ENCODE measurements around the gene RCN2.
"Not testable (repeated sequence)": the region's sequence is repeated elsewhere in the genome, so short reads cannot be mapped to it uniquely, and the experiment has no call there.

Gene RCN2, protein sequence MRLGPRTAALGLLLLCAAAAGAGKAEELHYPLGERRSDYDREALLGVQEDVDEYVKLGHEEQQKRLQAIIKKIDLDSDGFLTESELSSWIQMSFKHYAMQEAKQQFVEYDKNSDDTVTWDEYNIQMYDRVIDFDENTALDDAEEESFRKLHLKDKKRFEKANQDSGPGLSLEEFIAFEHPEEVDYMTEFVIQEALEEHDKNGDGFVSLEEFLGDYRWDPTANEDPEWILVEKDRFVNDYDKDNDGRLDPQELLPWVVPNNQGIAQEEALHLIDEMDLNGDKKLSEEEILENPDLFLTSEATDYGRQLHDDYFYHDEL

DNA sequence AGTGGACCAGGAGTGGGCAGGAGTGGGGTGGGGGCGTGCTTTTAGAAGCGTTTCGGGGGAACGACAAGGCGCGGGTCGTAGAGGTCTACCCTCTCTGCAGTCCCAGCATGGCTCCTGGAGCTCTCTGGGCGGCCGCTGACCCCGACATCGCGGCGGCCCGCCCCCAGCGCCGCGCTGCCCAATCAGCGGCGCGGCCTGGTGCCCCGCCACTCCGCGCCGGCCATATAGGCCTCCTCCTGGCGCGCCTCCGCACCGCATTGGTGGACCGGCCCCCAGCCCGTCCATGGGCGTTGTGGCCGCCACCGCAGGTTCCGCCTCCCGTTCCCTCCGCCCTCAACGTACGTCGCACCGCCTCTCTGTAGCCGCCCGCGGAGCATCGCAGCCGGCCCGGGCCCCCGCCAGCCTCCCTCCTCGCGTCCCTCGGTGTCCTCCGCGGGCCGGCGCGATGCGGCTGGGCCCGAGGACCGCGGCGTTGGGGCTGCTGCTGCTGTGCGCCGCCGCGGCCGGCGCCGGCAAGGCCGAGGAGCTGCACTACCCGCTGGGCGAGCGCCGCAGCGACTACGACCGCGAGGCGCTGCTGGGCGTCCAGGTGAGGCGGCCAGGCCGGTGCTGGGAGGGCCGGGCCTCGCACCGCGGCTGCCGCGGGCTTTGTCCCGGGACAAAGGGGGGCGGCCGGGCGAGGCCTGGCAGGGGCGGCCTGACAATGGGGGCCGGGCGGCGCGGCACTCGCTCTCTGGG, at the start of gene RCN2:
TSS of gene RCN2 (plus strand) at position 353 of the 738 bp plus-strand sequence. CDS start at position 446, 93 bp downstream.
- DNase-seq (ENCODE audit: low spot score), result peak; percentile 95

DNA sequence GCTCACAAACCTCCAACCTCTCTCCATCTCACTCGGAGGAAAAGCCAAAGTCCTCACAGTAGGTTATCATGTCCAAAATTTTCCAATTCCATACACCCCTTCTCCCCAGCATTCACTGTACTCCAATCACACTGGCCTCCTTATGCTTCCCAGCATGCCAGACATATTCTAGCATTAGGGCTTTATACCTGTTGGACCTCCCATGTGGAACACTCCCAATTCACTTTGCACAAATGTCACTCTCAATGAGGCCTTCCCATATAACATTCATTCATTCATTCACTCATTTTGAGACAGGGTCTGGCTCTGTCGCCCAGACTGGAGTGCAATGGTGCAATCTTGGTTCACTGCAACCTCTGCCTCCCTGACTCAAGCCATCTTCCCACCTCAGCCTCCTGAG, 46.3 kb upstream of the RCN2 start:
- no peak for DNase-seq (ENCODE audit: low spot score)

DNA sequence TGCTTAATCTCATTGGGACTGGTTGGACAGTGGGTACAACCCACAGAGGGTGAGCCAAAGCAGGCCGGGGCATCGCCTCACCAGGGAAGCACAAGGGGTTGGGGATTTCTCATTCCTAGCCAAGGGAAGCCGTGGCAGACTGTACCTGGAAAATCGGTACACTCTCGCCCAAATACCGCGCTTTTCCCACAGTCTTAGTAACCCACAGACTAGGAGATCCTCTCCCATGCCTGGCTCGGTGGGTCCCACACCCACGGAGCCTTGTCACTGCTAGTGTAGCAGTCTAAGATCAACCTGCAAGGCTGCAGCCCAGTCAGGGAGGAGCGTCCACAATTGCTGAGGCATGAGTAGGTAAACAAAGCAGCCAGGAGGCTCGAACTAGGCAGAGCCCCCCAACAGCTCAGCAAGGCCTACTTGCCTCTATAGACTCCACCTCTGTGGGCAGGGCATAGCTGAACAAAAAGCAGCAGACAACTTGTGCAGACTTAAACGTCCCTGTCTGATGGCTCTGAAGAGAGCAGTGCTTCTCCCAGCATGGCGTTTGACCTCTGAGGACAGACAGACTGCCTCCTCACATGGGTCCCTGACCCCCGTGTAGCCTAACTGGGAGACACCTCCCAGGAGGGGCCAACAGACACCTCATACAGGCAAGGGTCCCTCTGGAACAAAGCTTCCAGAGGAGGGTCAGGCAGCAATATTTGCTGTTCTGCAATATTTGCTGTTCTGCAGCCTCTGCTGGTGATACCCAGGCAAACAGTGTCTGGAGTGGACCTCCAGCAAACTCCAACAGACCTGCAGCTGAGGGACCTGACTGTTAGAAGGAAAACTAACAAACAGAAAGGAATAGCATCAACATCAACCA, 44.0 kb upstream of the RCN2 start:
- not testable (repeated sequence) for DNase-seq (ENCODE audit: low spot score)

DNA sequence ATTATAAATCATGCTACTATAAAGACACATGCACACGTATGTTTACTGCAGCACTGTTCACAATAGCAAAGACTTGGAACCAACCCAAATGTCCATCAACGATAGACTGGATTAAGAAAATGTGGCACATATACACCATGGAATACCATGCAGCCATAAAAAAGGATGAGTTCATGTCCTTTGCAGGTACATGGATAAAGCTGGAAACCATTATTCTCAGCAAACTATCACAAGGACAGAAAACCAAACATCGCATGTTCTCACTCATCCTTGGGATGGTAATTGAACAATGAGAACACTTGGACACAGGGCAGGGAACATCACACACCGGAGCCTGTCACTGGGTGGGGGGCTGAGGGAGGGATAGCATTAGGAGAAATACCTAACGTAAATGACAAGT, 38.7 kb upstream of the RCN2 start:
- DNase-seq (ENCODE audit: low spot score), result not testable (repeated sequence)

DNA sequence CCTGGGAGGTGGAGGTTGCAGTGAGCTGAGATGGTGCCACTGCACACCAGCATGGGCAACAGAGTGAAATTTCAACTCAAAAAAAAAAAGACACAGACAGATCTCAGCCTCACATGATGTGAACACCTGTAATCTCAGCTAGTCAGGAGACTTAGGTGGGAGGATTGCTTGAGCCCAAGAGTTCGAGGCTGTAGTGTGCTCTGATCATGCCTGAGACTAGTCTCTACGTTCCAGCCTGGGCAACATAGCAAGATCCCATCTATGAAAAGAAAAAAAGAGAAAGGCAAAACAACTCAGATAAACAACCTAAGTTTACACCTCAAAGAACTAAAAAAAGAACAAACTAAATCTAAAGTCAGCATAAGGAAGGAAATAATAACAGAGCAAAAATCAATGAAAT, 37.4 kb upstream of the RCN2 start:
- DNase-seq (ENCODE audit: low spot score), result no peak

DNA sequence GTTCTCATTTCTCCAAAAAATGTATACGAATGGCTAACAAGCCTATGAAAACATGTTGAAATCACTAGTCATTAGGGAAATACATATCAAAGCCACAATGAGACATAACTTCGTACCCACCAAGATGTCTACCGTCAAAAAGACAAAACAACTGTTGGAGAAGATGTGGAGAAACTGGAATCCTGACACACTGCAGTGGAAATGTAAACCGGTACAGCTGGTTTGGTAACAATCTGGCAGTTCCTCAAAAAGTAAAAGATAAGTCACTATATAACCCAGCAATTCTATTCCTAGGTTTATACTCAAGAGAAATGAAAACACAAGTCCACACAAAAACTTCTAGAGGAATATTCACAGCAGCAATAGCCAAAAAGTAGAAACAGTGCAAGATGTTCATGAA, 33.4 kb upstream of the RCN2 start:
- DNase-seq (ENCODE audit: low spot score), result no peak

DNA sequence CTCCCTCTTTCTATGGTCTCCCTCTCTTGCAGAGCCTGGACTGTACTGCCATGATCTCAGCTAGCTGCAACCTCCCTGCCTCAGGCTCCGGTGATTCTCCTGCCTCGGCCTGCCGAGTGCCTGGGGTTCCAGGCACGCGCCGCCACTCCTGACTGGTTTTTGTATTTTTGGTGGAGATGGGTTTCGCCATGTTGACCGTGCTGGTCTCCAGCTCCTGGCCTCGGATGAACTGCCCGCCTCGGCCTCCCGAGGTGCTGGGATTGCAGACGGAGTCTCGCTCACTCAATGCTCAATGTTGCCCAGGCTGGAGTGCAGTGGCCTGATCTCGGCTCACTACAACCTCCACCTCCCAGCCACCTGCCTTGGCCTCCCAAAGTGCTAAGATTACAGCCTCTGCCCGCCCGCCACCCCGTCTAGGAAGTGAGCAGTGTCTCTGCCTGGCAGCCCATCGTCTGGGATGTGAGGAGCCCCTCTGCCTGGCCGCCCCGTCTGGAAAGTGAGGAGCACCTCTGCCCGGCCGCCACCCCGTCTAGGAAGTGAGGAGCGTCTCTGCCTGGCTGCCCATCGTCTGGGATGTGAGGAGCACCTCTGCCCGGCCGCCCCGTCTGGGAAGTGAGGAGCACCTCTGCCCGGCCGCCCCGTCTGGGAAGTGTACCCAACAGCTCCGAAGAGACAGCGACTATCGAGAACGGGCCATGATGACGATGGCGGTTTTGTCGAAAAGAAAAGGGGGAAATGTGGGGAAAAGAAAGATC, 32.2 kb upstream of the RCN2 start:
- DNase-seq (ENCODE audit: low spot score), result not testable (repeated sequence)

DNA sequence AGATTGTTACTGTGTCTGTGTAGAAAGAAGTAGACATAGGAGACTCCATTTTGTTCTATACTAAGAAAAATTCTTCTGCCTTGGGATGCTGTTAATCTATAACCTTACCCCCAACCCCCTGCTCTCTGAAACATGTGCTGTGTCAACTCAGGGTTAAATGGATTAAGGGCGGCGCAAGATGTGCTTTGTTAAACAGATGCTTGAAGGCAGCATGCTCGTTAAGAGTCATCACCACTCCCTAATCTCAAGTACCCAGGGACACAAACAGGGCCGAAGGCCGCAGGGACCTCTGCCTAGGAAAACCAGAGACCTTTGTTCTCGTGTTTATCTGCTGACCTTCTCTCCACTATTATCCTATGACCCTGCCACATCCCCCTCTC, 31.6 kb upstream of the RCN2 start:
- DNase-seq (ENCODE audit: low spot score), result not testable (repeated sequence)

DNA sequence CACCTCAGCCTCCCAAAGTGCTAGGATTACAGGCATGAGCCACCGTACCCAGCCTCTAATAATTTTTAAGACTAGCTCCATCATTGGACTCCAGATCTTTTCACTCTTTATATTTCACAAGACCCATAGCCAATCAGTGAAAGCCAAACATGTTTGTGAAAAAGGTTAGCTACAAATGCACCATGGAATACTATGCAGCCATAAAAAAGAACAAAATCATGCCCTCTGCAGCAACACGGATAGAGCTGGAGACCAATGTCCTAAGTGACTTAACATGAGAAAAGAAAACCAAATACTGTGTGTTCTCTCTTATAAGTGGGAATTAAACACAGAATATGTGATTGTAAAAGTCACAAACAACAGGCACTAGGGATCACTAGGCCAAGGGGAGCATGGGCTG, 29.6 kb upstream of the RCN2 start:
- DNase-seq (ENCODE audit: low spot score), result no peak

DNA sequence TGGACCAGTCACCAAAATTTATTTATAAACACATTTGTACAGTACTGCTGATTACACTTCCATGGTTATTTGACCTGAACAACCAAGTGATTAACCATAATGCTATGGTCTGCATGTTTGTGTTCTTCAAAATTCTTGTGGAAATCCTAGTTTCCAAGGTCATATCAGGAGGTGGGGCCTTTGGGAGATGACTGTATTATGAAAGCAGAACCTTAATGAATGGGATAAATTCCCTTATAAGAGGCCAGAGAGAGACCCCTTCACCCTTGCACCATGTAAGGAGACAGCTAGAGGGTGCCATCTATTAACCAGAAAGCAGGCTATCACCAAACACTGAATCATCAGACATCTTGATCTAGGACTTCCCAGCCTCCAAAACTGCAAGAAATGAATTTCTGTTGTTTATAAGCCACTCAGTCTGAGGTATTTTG, 28.3 kb upstream of the RCN2 start:
- DNase-seq (ENCODE audit: low spot score), result peak; percentile 23

DNA sequence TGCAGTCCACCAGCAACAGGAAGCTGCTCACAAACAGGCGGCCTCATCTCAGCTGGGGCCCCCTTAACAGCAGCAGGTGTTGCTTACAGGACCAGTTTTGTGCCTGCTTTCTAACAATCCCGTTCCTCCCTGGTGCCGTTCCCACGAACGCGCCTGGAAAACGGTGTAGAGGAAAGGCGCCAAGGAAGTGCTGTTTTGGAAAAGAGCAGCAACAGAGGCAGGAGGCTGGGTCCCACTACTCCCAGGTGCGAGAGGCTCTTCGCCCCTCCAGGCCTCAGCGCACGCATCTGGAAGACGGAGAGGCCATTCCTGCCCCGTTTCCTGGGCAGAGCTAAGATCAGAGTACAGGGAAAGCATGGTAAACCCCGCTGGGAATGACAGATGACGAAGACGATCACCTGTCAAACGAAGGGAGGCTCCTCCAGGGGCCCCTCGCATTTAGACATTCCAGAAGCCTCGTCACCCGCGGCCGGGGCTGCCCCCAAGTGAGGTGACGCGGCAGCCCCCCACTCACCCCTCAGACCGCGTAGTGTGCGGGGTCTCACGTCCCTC, 27.0 kb upstream of the RCN2 start:
- DNase-seq (ENCODE audit: low spot score), result peak; percentile 37

DNA sequence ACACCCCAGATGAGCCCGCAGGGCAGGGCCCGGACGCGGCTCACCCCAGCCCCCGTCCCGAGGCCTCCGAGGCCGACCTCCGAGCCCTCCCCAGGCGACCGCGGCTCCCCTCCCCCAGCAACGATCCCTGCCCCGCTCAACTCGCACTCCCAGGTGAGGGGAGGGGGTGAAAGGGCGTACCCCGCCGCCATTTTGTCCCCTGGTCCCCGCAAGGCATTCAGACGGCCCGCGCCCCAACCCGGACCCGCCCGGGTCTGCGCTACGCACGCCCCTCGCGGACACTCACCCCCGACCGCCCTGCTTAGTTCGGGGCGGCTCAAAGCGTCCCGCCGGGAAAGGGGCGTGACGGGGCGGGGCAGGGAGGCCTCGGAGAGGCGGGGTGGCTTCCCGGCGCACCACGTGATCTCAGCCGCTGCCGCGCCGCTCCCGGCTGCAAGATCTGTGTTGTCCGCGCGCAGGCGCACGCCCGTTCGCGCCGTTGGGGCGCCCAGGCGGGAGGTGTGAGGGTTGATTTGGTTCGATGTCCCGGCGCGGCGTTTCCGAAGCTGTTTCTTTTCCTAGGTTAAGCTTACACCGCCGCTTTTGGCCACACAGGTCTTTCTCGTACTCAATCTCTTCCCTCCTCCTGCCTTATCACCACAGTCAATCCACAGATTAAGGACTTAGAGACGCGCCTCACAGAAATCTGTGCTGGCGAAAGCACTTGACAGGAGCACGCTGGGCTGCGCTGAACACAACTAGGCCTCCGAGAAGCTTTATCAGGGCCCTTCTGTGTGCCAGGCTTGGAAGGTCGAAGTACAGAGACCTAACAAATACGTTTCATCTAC, 26.3 kb upstream of the RCN2 start, which contains the start of gene SCAPER:
TSS of gene SCAPER (minus strand) at position 328 of the 827 bp plus-strand sequence. CDS start 21,523 bp downstream, outside the sequence.
- DNase-seq (ENCODE audit: low spot score), result peak; percentile 93

DNA sequence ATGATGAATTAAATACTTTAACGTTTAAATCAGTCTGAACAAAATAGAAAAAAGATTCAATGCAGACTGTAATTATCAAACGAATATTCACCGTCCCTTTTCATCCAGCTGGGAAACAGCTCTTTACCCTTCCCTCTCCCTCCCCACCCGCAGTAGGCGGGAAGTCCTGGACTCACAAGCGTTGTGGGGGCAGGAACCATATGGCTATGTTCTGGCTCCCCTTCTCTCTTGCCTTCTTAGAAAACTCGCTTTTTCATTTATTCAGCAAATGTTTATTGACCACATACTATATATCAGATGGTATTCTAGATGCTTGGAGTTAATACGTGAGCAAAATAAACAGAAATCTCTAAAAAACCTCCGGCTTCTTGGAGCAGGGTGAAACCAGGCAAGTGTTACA, 25.7 kb upstream of the RCN2 start:
- no peak for DNase-seq (ENCODE audit: low spot score)

DNA sequence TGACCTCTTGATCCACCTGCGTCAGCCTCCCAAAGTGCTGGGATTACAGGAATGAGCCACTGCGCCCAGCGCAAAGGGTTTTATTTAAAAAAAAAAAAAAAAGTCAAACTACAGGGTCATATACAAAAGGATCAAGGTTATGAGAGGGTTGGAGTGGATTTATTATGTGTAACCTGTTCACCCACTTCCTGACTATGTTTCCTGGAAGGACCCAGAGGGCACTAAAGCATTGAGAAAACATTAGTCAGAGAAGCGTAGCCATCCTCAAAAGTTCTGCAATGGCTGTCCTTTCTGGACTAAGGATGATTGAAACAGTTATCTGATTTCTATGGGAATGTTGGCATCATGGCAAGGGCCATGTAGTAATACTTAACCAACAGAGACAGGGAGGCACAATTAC, 19.1 kb upstream of the RCN2 start:
- DNase-seq (ENCODE audit: low spot score), result no peak

DNA sequence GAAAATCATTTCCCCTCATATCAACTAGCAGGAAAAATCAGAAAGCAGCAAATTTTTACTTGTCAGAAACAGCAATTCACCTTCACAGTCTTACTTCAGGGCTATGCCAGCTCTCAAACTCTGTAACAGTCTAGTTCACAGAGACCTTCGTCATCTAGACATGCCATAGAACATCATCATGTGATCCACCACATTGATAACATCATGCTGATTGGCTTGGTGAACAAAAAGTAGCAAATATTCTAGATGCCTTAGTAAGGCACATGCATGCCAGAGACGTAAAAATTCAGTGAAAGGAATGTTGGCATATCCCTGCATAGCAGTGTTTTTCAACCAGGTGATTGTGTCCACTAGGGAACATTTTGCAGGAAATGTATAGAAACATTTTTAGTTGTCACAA, 17.8 kb upstream of the RCN2 start:
- no peak for DNase-seq (ENCODE audit: low spot score)

DNA sequence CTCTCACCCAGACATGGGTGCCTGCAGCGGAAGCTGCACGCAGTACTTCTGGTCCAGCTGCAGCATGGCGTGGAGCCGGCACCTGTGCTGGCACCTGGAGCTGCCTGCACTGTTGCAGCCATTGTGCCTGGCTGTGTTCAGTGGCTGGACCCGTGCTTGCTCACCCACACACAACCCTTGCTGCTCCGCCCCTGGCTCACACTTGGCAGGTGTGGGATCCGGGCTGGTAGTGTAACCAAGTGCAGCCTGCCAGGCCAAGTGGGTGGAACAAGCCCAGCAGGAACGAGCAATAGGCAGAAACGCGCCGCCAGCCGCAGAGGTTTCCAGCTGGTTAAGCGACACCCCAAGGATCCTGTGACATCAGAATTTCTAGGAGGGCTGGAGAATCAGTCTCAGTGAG, 15.2 kb upstream of the RCN2 start:
- DNase-seq (ENCODE audit: low spot score), result no peak

DNA sequence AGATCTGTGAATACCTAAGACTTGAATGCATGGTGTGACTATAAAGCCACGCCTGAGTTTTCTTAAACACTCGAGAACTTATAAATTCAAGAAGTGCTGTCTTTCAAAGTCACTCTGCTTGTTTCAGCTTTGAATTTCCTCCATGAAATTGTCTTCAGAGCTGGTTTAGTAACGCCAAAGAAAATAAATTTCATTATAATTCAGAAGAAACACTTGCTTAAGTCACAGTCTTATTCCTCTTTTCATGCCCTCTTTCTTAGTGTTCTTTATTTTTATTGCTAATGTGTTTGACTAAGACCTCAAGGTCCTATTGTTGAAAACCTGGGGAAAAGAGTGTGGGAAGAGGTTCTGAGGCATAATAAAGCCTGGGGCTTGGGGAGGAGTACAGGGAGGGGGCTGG, 3.3 kb upstream of the RCN2 start:
- no peak for DNase-seq (ENCODE audit: low spot score)

DNA sequence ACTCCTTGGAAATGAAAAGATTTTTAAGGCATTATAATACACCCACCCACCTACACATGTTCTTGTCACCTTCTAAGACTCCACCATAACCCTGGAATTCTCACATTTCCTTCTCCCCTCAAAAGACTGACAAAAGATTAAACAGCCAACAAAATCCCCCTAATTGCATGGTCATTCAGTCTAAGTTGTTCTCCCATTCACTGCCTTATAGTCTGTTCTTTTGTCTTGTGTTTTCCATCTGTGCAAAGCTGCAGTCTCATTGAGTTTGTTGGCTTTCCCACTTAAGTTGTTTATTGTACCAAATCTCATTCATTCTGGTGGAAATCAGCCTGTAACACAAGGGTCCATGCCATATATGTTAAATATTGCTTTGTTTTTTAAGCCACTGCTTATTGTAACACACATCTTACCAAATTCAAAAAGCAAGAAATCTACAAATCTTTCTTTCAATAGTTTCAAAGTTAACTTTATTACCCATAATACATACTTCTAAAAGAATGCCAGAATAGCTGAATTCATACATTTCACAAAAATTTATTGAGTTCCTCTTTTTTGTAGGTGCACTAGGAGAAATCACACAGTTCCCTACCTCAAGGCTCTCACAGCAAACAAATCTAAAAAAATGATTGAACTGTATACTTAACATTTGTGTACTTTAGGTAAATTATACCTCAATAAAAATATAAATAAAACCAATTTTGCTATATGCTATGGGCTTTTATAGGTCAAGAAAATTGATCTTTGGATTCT, 2.4 kb upstream of the RCN2 start:
- DNase-seq (ENCODE audit: low spot score), result no peak

DNA sequence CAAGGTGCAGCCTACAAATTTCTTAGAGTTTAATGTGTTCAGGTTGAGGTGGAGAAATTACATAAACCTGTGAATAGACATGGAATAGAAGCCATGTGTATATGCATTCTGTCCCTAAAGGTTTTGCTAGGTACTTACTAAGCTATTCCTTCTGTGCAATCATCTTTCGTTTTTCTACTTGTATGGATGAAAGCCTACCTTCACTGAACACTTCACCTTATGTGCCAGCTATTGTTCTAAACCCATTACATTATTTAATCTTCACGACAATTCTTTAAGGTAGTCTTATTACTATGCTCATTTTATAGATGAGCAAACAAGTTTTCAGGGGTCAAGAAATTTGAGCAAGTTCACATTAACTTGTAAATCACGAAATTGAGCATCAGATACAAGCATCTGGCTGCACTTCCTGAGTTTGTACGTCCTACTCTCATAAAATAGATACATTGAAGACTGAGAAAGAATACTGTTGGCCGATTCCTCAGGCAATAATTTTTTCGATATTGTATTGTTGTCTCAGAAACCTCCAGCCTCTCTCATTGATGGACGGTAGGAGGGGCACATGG, 635 bp upstream of the RCN2 start:
- no peak for DNase-seq (ENCODE audit: low spot score)
